GM12878 (cell line): ENCODE results near the gene MROH7. TPM values are rescaled to one million over a fixed set of nuclear protein-coding genes. Genes with fewer than 3 reads are reported as not detected.
A peak's percentile ranks its signal among the peaks of the same experiment; 100 is the strongest.

Source experiments
- ATAC-seq: fragments of 200-7000 bp; cut with Tn5 transposase; 3 replicates; pipeline ENCODE4 v1.9.1; 2020; ENCODE audit warnings: mild to moderate bottlenecking, moderate library complexity
- BruUV-seq: library from RNA; stranded (reverse); fragments of 400-500 nt; replicated peaks from 2 replicates; lab custom pipeline; 2021; lab: Mats Ljungman, UMichigan
- CTCF ChIA-PET: fragments of 300-600 bp; sonication (Branson Sonifier 250); formaldehyde crosslinking; extraction: SDS; loops from one replicate; lab custom pipeline; 2021; ENCODE audit warnings: inconsistent platforms; lab: Yijun Ruan, JAX
- POLR2A ChIA-PET: fragments of 350-600 bp; formaldehyde crosslinking; extraction: SDS; loops from one replicate; lab custom pipeline; 2021; ENCODE audit warnings: inconsistent platforms; lab: Charles Lee
- RAD21 ChIA-PET: fragments of 300-600 bp; sonication (Branson Sonifier 250); formaldehyde crosslinking; loops from one replicate; lab custom pipeline; 2023; ENCODE audit warnings: antibody characterized with exemption; ENCODE audit not compliant: unreplicated experiment; lab: Charles Lee
- SMC1A ChIA-PET: fragments of 300-600 bp; sonication (Branson Sonifier 250); formaldehyde crosslinking; loops from one replicate; lab custom pipeline; 2023; ENCODE audit not compliant: unreplicated experiment, uncharacterized antibody; lab: Charles Lee
- DNase-seq: peaks from one replicate; pipeline ENCODE4 v3.0.0-alpha.2; 2011; ENCODE audit warnings: low read depth, low spot score
- FAIRE-seq: peaks from 3 replicates; lab custom pipeline; 2011; peaks lifted over from hg19 to GRCh38; lab: Jason Lieb, UNC
- H2AFZ ChIP-seq: 2 replicates; pipeline ENCODE4 v1.6.0; 2011; ENCODE audit warnings: low read depth, low read length, control low read depth; ENCODE audit not compliant: control insufficient read depth
- H3K27ac ChIP-seq: 2 replicates; pipeline ENCODE4 v1.5.1; 2011; ENCODE audit warnings: control low read depth; ENCODE audit not compliant: control insufficient read depth, insufficient read depth
- H3K27me3 ChIP-seq, 2 experiments: replicated peaks in 1 of 2; 2 replicates each; pipeline versions ENCODE4 v1.6.0 to v1.6.1; 2011; ENCODE audit warnings: low read length in 1 of 2; ENCODE audit not compliant: control insufficient read depth in 2 of 2, insufficient read depth in 2 of 2
- H3K36me3 ChIP-seq, 2 experiments: 2 replicates each; pipeline ENCODE4 v1.5.1; 2011; ENCODE audit warnings: low read length in 1 of 2; ENCODE audit not compliant: control insufficient read depth in 2 of 2, insufficient read depth in 2 of 2
- H3K4me1 ChIP-seq: 2 replicates; pipeline ENCODE4 v1.6.1; 2011; ENCODE audit warnings: mild to moderate bottlenecking, low read length, moderate library complexity, mixed read lengths; ENCODE audit not compliant: control insufficient read depth, insufficient read depth
- H3K4me2 ChIP-seq: 2 replicates; pipeline ENCODE4 v1.6.0; 2011; ENCODE audit warnings: control low read depth; ENCODE audit not compliant: control insufficient read depth, insufficient read depth
- H3K4me3 ChIP-seq: fragments of 200-600 bp; sonication (generic); 2 replicates; pipeline ENCODE4 v1.5.1; 2016
- H3K79me2 ChIP-seq: 2 replicates; pipeline ENCODE4 v1.6.0; 2011; ENCODE audit warnings: low read length; ENCODE audit not compliant: control insufficient read depth, insufficient read depth
- H3K9ac ChIP-seq: 2 replicates; pipeline ENCODE4 v1.8.0; 2011; ENCODE audit warnings: low read length, control low read depth, mixed read lengths; ENCODE audit not compliant: control insufficient read depth, insufficient read depth
- H3K9me3 ChIP-seq: replicated peaks from 3 replicates; pipeline ENCODE4 v1.5.1; 2011; ENCODE audit warnings: mild to moderate bottlenecking, low read length; ENCODE audit not compliant: control insufficient read depth, insufficient read depth
- H4K20me1 ChIP-seq: 2 replicates; pipeline ENCODE4 v1.6.0; 2011; ENCODE audit not compliant: control insufficient read depth, insufficient read depth
- BMI1 ChIP-seq: fragments of 450-650 bp; IDR thresholded peaks from 2 replicates; pipeline ENCODE4 v1.6.1; 2016; ENCODE audit warnings: mild to moderate bottlenecking, moderate library complexity, borderline replicate concordance
- CREM ChIP-seq: IDR thresholded peaks from 2 replicates; pipeline ENCODE4 v1.6.1; 2014; ENCODE audit warnings: antibody characterized with exemption, low read depth
- HDGF ChIP-seq: fragments of 450-650 bp; IDR thresholded peaks from 2 replicates; pipeline ENCODE4 v1.6.1; 2016; ENCODE audit warnings: antibody characterized with exemption
- KDM1A ChIP-seq: fragments of 200-600 bp; sonication (generic); IDR thresholded peaks from 2 replicates; pipeline ENCODE4 v1.6.1; 2016; ENCODE audit warnings: borderline replicate concordance
- NFYA ChIP-seq: IDR thresholded peaks from 2 replicates; pipeline ENCODE4 v1.6.1; 2011; ENCODE audit warnings: low read depth, mild to moderate bottlenecking, low read length, improper control_type of control experiment, borderline replicate concordance
- NR2C1 ChIP-seq: fragments of 450-650 bp; IDR thresholded peaks from 2 replicates; pipeline ENCODE4 v1.6.1; 2017; ENCODE audit warnings: antibody characterized with exemption, mild to moderate bottlenecking, moderate library complexity
- NRF1 ChIP-seq: conservative IDR thresholded peaks from 2 replicates; pipeline ENCODE4 v1.6.1; 2011; ENCODE audit warnings: mild to moderate bottlenecking, low read depth, low read length, improper control_type of control experiment
- ZNF207 ChIP-seq: fragments of 450-650 bp; IDR thresholded peaks from 2 replicates; pipeline ENCODE4 v1.6.1; 2014; ENCODE audit warnings: antibody characterized with exemption, mild to moderate bottlenecking, borderline replicate concordance
- WGBS: methylation state at CpG from one replicate; pipeline ENCODE4 v1.1.6; 2016; ENCODE audit warnings: low lambda C conversion rate; ENCODE audit not compliant: insufficient replicate concordance, insufficient coverage; ENCODE audit errors: missing lambda C conversion rate; 5-methylcytosine and 5-hydroxymethylcytosine counted together
- in situ Hi-C: fragments of 300-500 bp; cut with MboI; formaldehyde crosslinking; loops from 9 replicates; pipeline ENCODE4 v1.14.3; 2018; ENCODE audit warnings: mixed read lengths
- intact Hi-C: fragments of 100-400 bp; cut with micrococcal nuclease; formaldehyde crosslinking; loops from one replicate; pipeline ENCODE4 v1.14.2; 2022; ENCODE audit not compliant: unreplicated experiment
- polyA plus RNA-seq, 11 experiments: library from polyadenylated mRNA; depleted of rRNA in 4 of 11; unstranded in 6 of 11; stranded (reverse) in 5 of 11; fragments of >200 nt; fragmentation: Nextera tagmentation in 4 of 11; fragmentation: Illumina TruSeq in 1 of 11; extraction: Ambion mirVana in 4 of 11; extraction: Trizol in 1 of 11; gene quantifications; 1 replicate in 1 of 11; 2 replicates in 10 of 11; pipeline versions ENCODE4 v1.2.1 to v1.2.3, GENCODE V29; 2011 to 2016; ENCODE audit warnings: inconsistent platforms in 2 of 11, missing spikeins in 2 of 11, low read depth in 1 of 11
- total RNA-seq, 4 experiments: library from RNA; depleted of rRNA in 3 of 4; stranded (reverse); fragments of >200 nt in 3 of 4; fragmentation: Illumina TruSeq in 1 of 4; extraction: Trizol in 1 of 4; gene quantifications; 2 replicates each; pipeline versions ENCODE4 v1.2.1 to v1.2.3, GENCODE V29; 2013 to 2021
- TF ChIP-seq, protein P1 (sequence below): IDR thresholded peaks from 2 replicates; pipeline ENCODE4 v1.6.1; 2011; ENCODE audit warnings: borderline replicate concordance, low read depth, mild to moderate bottlenecking, moderate library complexity, mixed read lengths, low read length; ENCODE audit not compliant: insufficient read depth; ENCODE audit errors: extremely low read length
- TF ChIP-seq, protein P2 (sequence below): IDR thresholded peaks from 2 replicates; pipeline ENCODE4 v1.6.1; 2012; ENCODE audit warnings: improper control_type of control experiment, low read depth, low read length; ENCODE audit not compliant: insufficient replicate concordance

The MROH7 gene
- total and polyA plus RNA-seq, 10 of the 15 experiments (the other 5 are each of a cell fraction or from before 2014, with no cell fraction given) = 0.11 TPM; not detected in 9

DNA sequence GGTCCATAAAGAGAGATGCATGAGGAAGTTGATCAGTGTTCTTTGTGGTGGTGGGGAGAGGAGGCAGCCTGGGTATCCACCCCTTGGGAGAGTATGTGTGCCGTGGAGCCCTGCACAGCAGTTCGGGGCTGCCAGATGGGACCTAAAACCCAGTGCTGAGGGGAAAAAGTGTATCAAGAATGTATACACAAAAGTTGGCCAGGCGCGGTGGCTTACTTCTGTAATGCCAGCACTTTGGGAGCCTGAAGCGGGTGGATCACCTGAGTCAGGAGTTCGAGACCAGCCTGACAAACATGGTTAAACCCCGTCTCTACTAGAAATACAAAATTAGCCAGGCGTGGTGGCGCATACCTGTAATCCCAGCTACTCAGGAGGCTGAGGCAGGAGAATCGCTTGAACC, 70.0 kb downstream of the MROH7 start:
- Histone ChIP-seq H3K27ac (no peak overlapping the region), H3K4me1 (no peaks in the 10 kb centered on the region), H3K9me3 (no peaks in the 10 kb centered on the region), H3K9ac (no peak overlapping the region), H3K27me3 (no peaks in the 10 kb centered on the region; a peak in 1 of 4 replicates), H3K4me2 (no peak overlapping the region), H3K4me3 (no peak overlapping the region), H3K36me3 (no peaks in the 10 kb centered on the region), H4K20me1 (no peaks in the 10 kb centered on the region)
- ChIA-PET POLR2A (no interaction called here), CTCF (no interaction called here), RAD21 (no interaction called here)
- in situ Hi-C loops = no loop called here
- FAIRE-seq (no peak), ATAC-seq (no peak)
- 56% methylated on average over 10 of the region's 10 CpGs for WGBS
- intact Hi-C loops = no loop called here
- BruUV-seq = no TSS peak
- TF ChIP-seq ZNF207 (no peak), KDM1A (no peak), HDGF (no peak)
- TF ChIP-seq, protein P1, sequence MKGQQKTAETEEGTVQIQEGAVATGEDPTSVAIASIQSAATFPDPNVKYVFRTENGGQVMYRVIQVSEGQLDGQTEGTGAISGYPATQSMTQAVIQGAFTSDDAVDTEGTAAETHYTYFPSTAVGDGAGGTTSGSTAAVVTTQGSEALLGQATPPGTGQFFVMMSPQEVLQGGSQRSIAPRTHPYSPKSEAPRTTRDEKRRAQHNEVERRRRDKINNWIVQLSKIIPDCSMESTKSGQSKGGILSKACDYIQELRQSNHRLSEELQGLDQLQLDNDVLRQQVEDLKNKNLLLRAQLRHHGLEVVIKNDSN = no peak
- TF ChIP-seq, all 136 proteins: peak for 0
- Histone ChIP-seq H2AFZ (no peak overlapping the region), H3K79me2 (peaks cover 9% of the 10 kb centered on the region)
- SMC1A ChIA-PET = no interaction called here
- no peak for DNase-seq

GRCh38 chr1:54714881-54715492, 73.4 kb downstream of the MROH7 start:
- H3K9ac ChIP-seq = no peak overlapping the region
- peaks cover 18% of the 10 kb centered on the region for H3K79me2 ChIP-seq
- no peak overlapping the region for H3K27ac ChIP-seq
- 98% methylated on average over 7 of the region's 7 CpGs for WGBS
- no peaks in the 10 kb centered on the region for H4K20me1 ChIP-seq
- H3K36me3 ChIP-seq = peaks cover 0 to 5% of the 10 kb centered on the region in 2 experiments; a peak in 1 of 4 replicates
- H3K9me3 ChIP-seq = no peaks in the 10 kb centered on the region
- H3K4me1 ChIP-seq = peaks cover 3% of the 10 kb centered on the region; the same call in 1 of the 2 replicates
- no peak for DNase-seq
- ChIA-PET RAD21 (interaction anchor here (1.3 to 2.5 kb wide), 2 partner anchors 86 to 95 kb away, joined by 4 to 12 read pairs; partner anchors contain the start of gene TTC22), SMC1A (interaction anchor here (2.3 kb wide), 1 partner anchor 51 kb away, joined by 7 read pairs; no protein-coding TSS in a partner anchor), CTCF (interaction anchor here (0.7 to 1.3 kb wide), 3 partner anchors 86 to 97 kb away, joined by 3 to 4 read pairs (median 4); no protein-coding TSS in a partner anchor), POLR2A (interaction anchor here (0.6 to 0.8 kb wide), 2 partner anchors 9 to 87 kb away, joined by 3 read pairs; partner anchors contain the start of gene TTC22)
- TF ChIP-seq, protein P2, sequence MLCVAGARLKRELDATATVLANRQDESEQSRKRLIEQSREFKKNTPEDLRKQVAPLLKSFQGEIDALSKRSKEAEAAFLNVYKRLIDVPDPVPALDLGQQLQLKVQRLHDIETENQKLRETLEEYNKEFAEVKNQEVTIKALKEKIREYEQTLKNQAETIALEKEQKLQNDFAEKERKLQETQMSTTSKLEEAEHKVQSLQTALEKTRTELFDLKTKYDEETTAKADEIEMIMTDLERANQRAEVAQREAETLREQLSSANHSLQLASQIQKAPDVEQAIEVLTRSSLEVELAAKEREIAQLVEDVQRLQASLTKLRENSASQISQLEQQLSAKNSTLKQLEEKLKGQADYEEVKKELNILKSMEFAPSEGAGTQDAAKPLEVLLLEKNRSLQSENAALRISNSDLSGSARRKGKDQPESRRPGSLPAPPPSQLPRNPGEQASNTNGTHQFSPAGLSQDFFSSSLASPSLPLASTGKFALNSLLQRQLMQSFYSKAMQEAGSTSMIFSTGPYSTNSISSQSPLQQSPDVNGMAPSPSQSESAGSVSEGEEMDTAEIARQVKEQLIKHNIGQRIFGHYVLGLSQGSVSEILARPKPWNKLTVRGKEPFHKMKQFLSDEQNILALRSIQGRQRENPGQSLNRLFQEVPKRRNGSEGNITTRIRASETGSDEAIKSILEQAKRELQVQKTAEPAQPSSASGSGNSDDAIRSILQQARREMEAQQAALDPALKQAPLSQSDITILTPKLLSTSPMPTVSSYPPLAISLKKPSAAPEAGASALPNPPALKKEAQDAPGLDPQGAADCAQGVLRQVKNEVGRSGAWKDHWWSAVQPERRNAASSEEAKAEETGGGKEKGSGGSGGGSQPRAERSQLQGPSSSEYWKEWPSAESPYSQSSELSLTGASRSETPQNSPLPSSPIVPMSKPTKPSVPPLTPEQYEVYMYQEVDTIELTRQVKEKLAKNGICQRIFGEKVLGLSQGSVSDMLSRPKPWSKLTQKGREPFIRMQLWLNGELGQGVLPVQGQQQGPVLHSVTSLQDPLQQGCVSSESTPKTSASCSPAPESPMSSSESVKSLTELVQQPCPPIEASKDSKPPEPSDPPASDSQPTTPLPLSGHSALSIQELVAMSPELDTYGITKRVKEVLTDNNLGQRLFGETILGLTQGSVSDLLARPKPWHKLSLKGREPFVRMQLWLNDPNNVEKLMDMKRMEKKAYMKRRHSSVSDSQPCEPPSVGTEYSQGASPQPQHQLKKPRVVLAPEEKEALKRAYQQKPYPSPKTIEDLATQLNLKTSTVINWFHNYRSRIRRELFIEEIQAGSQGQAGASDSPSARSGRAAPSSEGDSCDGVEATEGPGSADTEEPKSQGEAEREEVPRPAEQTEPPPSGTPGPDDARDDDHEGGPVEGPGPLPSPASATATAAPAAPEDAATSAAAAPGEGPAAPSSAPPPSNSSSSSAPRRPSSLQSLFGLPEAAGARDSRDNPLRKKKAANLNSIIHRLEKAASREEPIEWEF = no peak
- TF ChIP-seq NFYA (no peak), NR2C1 (no peak), NRF1 (no peak), CREM (no peak), BMI1 (no peak)
- H3K4me2 ChIP-seq = peak overlapping the region; percentile 89
- peak overlapping the region; percentile 77; the same call in 1 of the 2 replicates for H3K4me3 ChIP-seq
- intact Hi-C loops = loop anchor here (2.0 to 5.0 kb wide), 2 partner anchors 50 to 82 kb away; partner anchors contain the start of gene PARS2
- H3K27me3 ChIP-seq = no peaks in the 10 kb centered on the region; a peak in 1 of 4 replicates
- in situ Hi-C loops = no loop called here
- FAIRE-seq = no peak
- H2AFZ ChIP-seq = peak overlapping the region; percentile 100
- BruUV-seq = no TSS peak
- no peak for ATAC-seq
